Trophoblast cell (in vitro differentiated cells and primary cell): Measurements from ENCODE around the gene ETV6.
A peak's percentile ranks its signal among the peaks of the same experiment; 100 is the strongest.

Source experiments
- DNase-seq, 2 donors: peaks; one replicate each; pipeline ENCODE4 v3.0.0-alpha.2; 2016
- H2AFZ ChIP-seq: 2 replicates; pipeline ENCODE4 v1.6.1; 2013; ENCODE audit warnings: low read length, moderate library complexity, mild to moderate bottlenecking; ENCODE audit not compliant: insufficient read depth, poor library complexity
- H2AK5ac ChIP-seq: 2 replicates; pipeline ENCODE4 v1.6.1; 2013; ENCODE audit warnings: mild to moderate bottlenecking, low read length
- H2BK120ac ChIP-seq: 2 replicates; pipeline ENCODE4 v1.6.1; 2013; ENCODE audit warnings: low read length, mild to moderate bottlenecking, moderate library complexity; ENCODE audit not compliant: insufficient read depth, poor library complexity
- H2BK12ac ChIP-seq: 2 replicates; pipeline ENCODE4 v1.6.1; 2013; ENCODE audit warnings: mild to moderate bottlenecking, low read length, moderate library complexity
- H2BK5ac ChIP-seq: 2 replicates; pipeline ENCODE4 v1.6.1; 2013; ENCODE audit warnings: low read length, low read depth, moderate library complexity, mild to moderate bottlenecking; ENCODE audit not compliant: poor library complexity
- H3K14ac ChIP-seq: 2 replicates; pipeline ENCODE4 v1.6.1; 2013; ENCODE audit warnings: mild to moderate bottlenecking, low read length
- H3K18ac ChIP-seq: 2 replicates; pipeline ENCODE4 v1.6.1; 2013; ENCODE audit warnings: mild to moderate bottlenecking, low read length
- H3K23ac ChIP-seq: 2 replicates; pipeline ENCODE4 v1.6.1; 2013; ENCODE audit warnings: low read length
- H3K27ac ChIP-seq: 2 replicates; pipeline ENCODE4 v1.5.1; 2013; ENCODE audit warnings: low read depth, mild to moderate bottlenecking, inconsistent platforms, low read length, moderate library complexity
- H3K27me3 ChIP-seq: 2 replicates; pipeline ENCODE4 v1.6.1; 2013; ENCODE audit warnings: inconsistent platforms, mild to moderate bottlenecking, low read length, moderate library complexity; ENCODE audit not compliant: insufficient read depth
- H3K36me3 ChIP-seq, 2 experiments: 1 replicate in 1 of 2; 2 replicates in 1 of 2; pipeline ENCODE4 v1.6.1; 2013; ENCODE audit warnings: low read length in 2 of 2, mild to moderate bottlenecking in 2 of 2, moderate library complexity in 1 of 2; ENCODE audit not compliant: insufficient read depth in 2 of 2, control insufficient read depth in 1 of 2
- H3K4ac ChIP-seq: 2 replicates; pipeline ENCODE4 v1.6.1; 2013; ENCODE audit warnings: low read depth, mild to moderate bottlenecking, low read length, moderate library complexity
- H3K4me1 ChIP-seq, 2 experiments: 1 replicate in 1 of 2; 2 replicates in 1 of 2; pipeline ENCODE4 v1.6.1; 2013; ENCODE audit warnings: low read length in 2 of 2, mild to moderate bottlenecking in 2 of 2, moderate library complexity in 1 of 2; ENCODE audit not compliant: insufficient read depth in 2 of 2, control insufficient read depth in 1 of 2
- H3K4me2 ChIP-seq: 2 replicates; pipeline ENCODE4 v1.6.1; 2013; ENCODE audit warnings: inconsistent platforms, mild to moderate bottlenecking, low read length, moderate library complexity
- H3K4me3 ChIP-seq: 2 replicates; pipeline ENCODE4 v1.5.1; 2013; ENCODE audit warnings: mild to moderate bottlenecking, low read depth, low read length, inconsistent platforms
- H3K79me1 ChIP-seq: one replicate; pipeline ENCODE4 v1.6.1; 2013; ENCODE audit warnings: low read length
- H3K79me2 ChIP-seq: 2 replicates; pipeline ENCODE4 v1.6.1; 2013; ENCODE audit warnings: low read length, mild to moderate bottlenecking; ENCODE audit not compliant: control insufficient read depth, insufficient read depth, poor library complexity
- H3K9ac ChIP-seq: 2 replicates; pipeline ENCODE4 v1.6.1; 2013; ENCODE audit warnings: mild to moderate bottlenecking, low read length
- H3K9me3 ChIP-seq: 2 replicates; pipeline ENCODE4 v1.6.1; 2013; ENCODE audit warnings: low read depth, mild to moderate bottlenecking, control low read depth, inconsistent platforms, low read length; ENCODE audit not compliant: insufficient read depth
- H4K12ac ChIP-seq: 2 replicates; pipeline ENCODE4 v1.6.1; 2013; ENCODE audit warnings: low read depth, mild to moderate bottlenecking, low read length, moderate library complexity
- H4K8ac ChIP-seq: 2 replicates; pipeline ENCODE4 v1.6.1; 2013; ENCODE audit warnings: low read depth, mild to moderate bottlenecking, low read length, moderate library complexity
- H4K91ac ChIP-seq: one replicate; pipeline ENCODE4 v1.6.1; 2013; ENCODE audit warnings: low read depth, mild to moderate bottlenecking, low read length, moderate library complexity
- WGBS: extraction: QIAGEN DNeasy Blood & Tissue Kit; methylation state at CpG from one replicate; pipeline ENCODE4 v1.1.7; 2013; ENCODE audit warnings: missing lambda C conversion rate; ENCODE audit not compliant: insufficient read length, insufficient coverage; ENCODE audit errors: extremely low coverage; 5-methylcytosine and 5-hydroxymethylcytosine counted together

The ETV6 gene

GRCh38 chr12:11633968-11634367, 15.5 kb upstream of the ETV6 start:
- no CpG with 5 or more reads among the region's 6 CpGs for WGBS

GRCh38 chr12:11635341-11635740, 14.1 kb upstream of the ETV6 start:
- no peak for DNase-seq
- Histone ChIP-seq H3K27ac (no peak overlapping the region), H3K79me2 (no peaks in the 10 kb centered on the region), H3K23ac (no peak overlapping the region), H4K12ac (no peak overlapping the region), H3K9me3 (peaks cover 3% of the 10 kb centered on the region), H3K4ac (no peak overlapping the region), H3K4me3 (no peak overlapping the region), H2BK12ac (no peak overlapping the region), H3K18ac (no peak overlapping the region), H3K79me1 (no peaks in the 10 kb centered on the region), H2AFZ (no peak overlapping the region), H4K8ac (no peak overlapping the region), H3K27me3 (no peaks in the 10 kb centered on the region), H2AK5ac (no peak overlapping the region), H3K36me3 (no peaks in the 10 kb centered on the region), H3K9ac (no peak overlapping the region), H3K14ac (no peak overlapping the region), H3K4me2 (no peak overlapping the region), H4K91ac (no peak overlapping the region), H3K4me1 (no peaks in the 10 kb centered on the region), H2BK120ac (no peak overlapping the region), H2BK5ac (no peak overlapping the region)
- no CpG with 5 or more reads among the region's 2 CpGs for WGBS

More at GRCh38 chr12:11633968-11634367, 15.5 kb upstream of the ETV6 start:
- peaks cover 3% of the 10 kb centered on the region for H3K9me3 ChIP-seq
- no peak overlapping the region for H4K91ac ChIP-seq
- H3K79me2 ChIP-seq, result no peaks in the 10 kb centered on the region
- H3K4ac ChIP-seq, result no peak overlapping the region
- DNase-seq, result peak in 1 of 2 donors; percentile 20
- no peak overlapping the region for H2AFZ ChIP-seq
- no peak overlapping the region for H2BK120ac ChIP-seq
- no peak overlapping the region for H4K12ac ChIP-seq
- H2BK5ac ChIP-seq, result no peak overlapping the region
- no peak overlapping the region for H3K4me2 ChIP-seq
- H3K4me1 ChIP-seq, result no peaks in the 10 kb centered on the region
- no peaks in the 10 kb centered on the region for H3K36me3 ChIP-seq
- H3K79me1 ChIP-seq, result no peaks in the 10 kb centered on the region
- no peak overlapping the region for H4K8ac ChIP-seq
- no peak overlapping the region for H3K18ac ChIP-seq
- no peak overlapping the region for H2AK5ac ChIP-seq
- no peak overlapping the region for H3K9ac ChIP-seq
- no peak overlapping the region for H3K4me3 ChIP-seq
- H3K27me3 ChIP-seq, result no peaks in the 10 kb centered on the region
- H3K27ac ChIP-seq, result no peak overlapping the region
- H3K23ac ChIP-seq, result no peak overlapping the region
- H2BK12ac ChIP-seq, result no peak overlapping the region
- H3K14ac ChIP-seq, result no peak overlapping the region

- H2BK120ac ChIP-seq, result no peak overlapping the region
- no peaks in the 10 kb centered on the region for H3K36me3 ChIP-seq
- H3K27me3 ChIP-seq, result no peaks in the 10 kb centered on the region
- no CpG with 5 or more reads among the region's 3 CpGs for WGBS
- H2BK12ac ChIP-seq, result no peak overlapping the region
- H3K14ac ChIP-seq, result no peak overlapping the region
- no peak overlapping the region for H3K23ac ChIP-seq
- H3K4me2 ChIP-seq, result no peak overlapping the region
- DNase-seq, result peak; percentile 87 to 90
- H3K27ac ChIP-seq, result no peak overlapping the region
- no peak overlapping the region for H4K91ac ChIP-seq
- no peak overlapping the region for H3K18ac ChIP-seq
- no peak overlapping the region for H3K4me3 ChIP-seq
- H4K12ac ChIP-seq, result no peak overlapping the region
- H3K9ac ChIP-seq, result no peak overlapping the region
- no peaks in the 10 kb centered on the region for H3K79me2 ChIP-seq
- H2AFZ ChIP-seq, result no peak overlapping the region
- H2BK5ac ChIP-seq, result no peak overlapping the region
- no peak overlapping the region for H2AK5ac ChIP-seq
- H4K8ac ChIP-seq, result no peak overlapping the region
- H3K4ac ChIP-seq, result no peak overlapping the region
- no peaks in the 10 kb centered on the region for H3K4me1 ChIP-seq
- no peaks in the 10 kb centered on the region for H3K79me1 ChIP-seq
- H3K9me3 ChIP-seq, result peaks cover 3% of the 10 kb centered on the region
Observed at GRCh38 chr12:11638315-11638916, 11.1 kb upstream of the ETV6 start.

GRCh38 chr12:11639454-11639853, 10.0 kb upstream of the ETV6 start:
- H2AK5ac ChIP-seq, result no peak overlapping the region
- no CpG with 5 or more reads among the region's 5 CpGs for WGBS
- H3K14ac ChIP-seq, result no peak overlapping the region
- H2BK120ac ChIP-seq, result no peak overlapping the region
- no peak overlapping the region for H3K27ac ChIP-seq
- no peaks in the 10 kb centered on the region for H3K79me1 ChIP-seq
- H2BK5ac ChIP-seq, result no peak overlapping the region
- H4K12ac ChIP-seq, result no peak overlapping the region
- H3K9ac ChIP-seq, result no peak overlapping the region
- no peak for DNase-seq
- no peak overlapping the region for H3K4ac ChIP-seq
- no peak overlapping the region for H2AFZ ChIP-seq
- no peak overlapping the region for H4K8ac ChIP-seq
- H3K4me2 ChIP-seq, result no peak overlapping the region
- H3K4me3 ChIP-seq, result no peak overlapping the region
- no peaks in the 10 kb centered on the region for H3K4me1 ChIP-seq
- no peaks in the 10 kb centered on the region for H3K27me3 ChIP-seq
- peaks cover 3% of the 10 kb centered on the region for H3K9me3 ChIP-seq
- no peaks in the 10 kb centered on the region for H3K36me3 ChIP-seq
- no peak overlapping the region for H3K18ac ChIP-seq
- H3K23ac ChIP-seq, result no peak overlapping the region
- H3K79me2 ChIP-seq, result no peaks in the 10 kb centered on the region
- H4K91ac ChIP-seq, result no peak overlapping the region
- H2BK12ac ChIP-seq, result no peak overlapping the region
